A673 (cell line): ENCODE data around the gene PTPN23.

Source experiments
- EZH2 ChIP-seq: fragments of 200-600 bp; sonication (generic); IDR thresholded peaks from 2 replicates; pipeline ENCODE4 v1.6.1; 2017; ENCODE audit warnings: borderline replicate concordance, low read depth, mild to moderate bottlenecking, mixed read lengths, antibody characterized with exemption, low read length; ENCODE audit not compliant: poor library complexity, severe bottlenecking
- TF ChIP-seq, protein P1 (sequence below): fragments of 300-800, 200-600 bp; sonication (generic); conservative IDR thresholded peaks from 2 replicates; pipeline ENCODE4 v1.5.1; 2017; ENCODE audit warnings: low read depth, mild to moderate bottlenecking, antibody characterized with exemption, low read length, moderate library complexity, mixed read lengths

- TF ChIP-seq, protein P1, sequence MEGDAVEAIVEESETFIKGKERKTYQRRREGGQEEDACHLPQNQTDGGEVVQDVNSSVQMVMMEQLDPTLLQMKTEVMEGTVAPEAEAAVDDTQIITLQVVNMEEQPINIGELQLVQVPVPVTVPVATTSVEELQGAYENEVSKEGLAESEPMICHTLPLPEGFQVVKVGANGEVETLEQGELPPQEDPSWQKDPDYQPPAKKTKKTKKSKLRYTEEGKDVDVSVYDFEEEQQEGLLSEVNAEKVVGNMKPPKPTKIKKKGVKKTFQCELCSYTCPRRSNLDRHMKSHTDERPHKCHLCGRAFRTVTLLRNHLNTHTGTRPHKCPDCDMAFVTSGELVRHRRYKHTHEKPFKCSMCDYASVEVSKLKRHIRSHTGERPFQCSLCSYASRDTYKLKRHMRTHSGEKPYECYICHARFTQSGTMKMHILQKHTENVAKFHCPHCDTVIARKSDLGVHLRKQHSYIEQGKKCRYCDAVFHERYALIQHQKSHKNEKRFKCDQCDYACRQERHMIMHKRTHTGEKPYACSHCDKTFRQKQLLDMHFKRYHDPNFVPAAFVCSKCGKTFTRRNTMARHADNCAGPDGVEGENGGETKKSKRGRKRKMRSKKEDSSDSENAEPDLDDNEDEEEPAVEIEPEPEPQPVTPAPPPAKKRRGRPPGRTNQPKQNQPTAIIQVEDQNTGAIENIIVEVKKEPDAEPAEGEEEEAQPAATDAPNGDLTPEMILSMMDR: no peak
- TF ChIP-seq EZH2: no peak
These were observed 13.2 kb upstream of the PTPN23 start for GRCh38 chr3:47367631-47368030.
